AG09319 (cell line): Measurements from ENCODE around the gene PNCK.
"Not testable (repeated sequence)": the region's sequence is repeated elsewhere in the genome, so short reads cannot be mapped to it uniquely, and the experiment has no call there.

ENCODE experiments used
- DNase-seq: peaks from one replicate; pipeline ENCODE4 v3.0.0-alpha.2; 2010; ENCODE audit warnings: low read depth; ENCODE audit errors: extremely low read depth
- TF ChIP-seq, protein P1 (sequence below): IDR thresholded peaks from 2 replicates; pipeline ENCODE4 v1.5.1; 2011; ENCODE audit warnings: low read depth, mild to moderate bottlenecking, inconsistent platforms, low read length, moderate library complexity

The PNCK gene

DNA sequence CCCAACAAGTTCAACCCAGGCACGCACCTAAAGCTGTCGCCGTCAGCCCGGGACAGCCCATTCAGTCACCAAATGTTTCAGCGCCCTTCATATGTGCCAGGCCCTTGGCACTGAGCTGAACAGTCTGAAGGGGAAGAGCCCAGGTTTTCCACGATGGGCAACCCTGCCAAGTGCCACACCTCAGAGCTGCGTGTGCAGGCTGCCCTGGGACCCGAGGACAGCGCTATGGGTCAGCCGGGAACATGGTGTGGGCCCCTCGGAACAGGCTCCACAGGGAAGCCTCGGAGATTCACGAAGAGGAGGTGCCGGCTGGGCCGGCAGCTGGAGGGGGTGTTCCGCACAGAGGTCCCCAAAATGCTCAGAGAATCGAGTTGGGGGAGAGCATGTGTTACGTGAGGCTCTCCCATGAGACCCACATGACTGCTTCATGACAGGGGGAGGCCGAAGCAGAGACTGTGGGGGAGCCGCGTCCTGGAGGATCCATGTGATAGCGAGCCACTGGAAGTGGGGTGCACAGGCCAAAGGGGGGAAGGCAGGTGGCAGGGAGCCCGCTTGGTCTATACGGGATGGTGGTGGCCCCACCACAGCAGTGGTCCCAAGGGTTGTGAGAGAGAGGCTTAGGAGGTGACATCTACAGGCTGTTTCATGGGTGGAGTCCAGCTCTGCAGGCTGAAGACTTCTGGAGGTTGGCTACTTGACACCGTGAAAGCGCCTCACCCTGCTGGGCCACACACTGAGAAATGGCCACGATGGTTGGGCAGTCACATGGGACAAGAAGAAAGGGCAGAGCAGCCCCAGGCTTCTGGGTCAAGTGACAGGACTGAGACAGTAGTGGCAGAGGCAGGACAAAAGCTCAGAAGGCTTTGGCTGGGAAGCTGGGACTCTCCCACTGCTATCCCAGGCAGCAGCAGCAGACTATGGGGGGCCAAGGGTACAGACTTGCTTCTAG is 36.4 kb upstream of the PNCK start:
- DNase-seq, result no peak
- TF ChIP-seq, protein P1, sequence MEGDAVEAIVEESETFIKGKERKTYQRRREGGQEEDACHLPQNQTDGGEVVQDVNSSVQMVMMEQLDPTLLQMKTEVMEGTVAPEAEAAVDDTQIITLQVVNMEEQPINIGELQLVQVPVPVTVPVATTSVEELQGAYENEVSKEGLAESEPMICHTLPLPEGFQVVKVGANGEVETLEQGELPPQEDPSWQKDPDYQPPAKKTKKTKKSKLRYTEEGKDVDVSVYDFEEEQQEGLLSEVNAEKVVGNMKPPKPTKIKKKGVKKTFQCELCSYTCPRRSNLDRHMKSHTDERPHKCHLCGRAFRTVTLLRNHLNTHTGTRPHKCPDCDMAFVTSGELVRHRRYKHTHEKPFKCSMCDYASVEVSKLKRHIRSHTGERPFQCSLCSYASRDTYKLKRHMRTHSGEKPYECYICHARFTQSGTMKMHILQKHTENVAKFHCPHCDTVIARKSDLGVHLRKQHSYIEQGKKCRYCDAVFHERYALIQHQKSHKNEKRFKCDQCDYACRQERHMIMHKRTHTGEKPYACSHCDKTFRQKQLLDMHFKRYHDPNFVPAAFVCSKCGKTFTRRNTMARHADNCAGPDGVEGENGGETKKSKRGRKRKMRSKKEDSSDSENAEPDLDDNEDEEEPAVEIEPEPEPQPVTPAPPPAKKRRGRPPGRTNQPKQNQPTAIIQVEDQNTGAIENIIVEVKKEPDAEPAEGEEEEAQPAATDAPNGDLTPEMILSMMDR, result no peak

DNA sequence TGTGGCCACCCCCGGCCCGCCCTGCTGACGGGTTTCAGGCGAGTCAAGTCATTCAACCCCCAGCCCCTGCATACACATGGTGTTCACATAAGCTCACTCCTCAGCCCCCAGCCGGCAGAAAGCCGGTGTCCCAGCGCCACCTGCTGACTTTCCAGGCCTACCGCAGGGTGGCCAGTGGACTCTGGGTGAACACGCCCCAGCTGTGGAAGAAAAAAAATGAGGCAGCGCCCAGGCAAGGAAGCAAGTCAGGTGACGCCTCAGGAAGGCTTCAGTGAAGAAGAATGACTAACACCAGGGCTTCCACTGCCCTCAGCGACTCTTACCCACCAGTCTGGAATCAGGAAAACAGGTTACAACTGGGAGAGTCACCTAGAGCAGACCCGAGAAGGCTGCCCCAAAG is 34.8 kb upstream of the PNCK start:
- no peak for DNase-seq
- TF ChIP-seq, protein P1, result peak; percentile 70

DNA sequence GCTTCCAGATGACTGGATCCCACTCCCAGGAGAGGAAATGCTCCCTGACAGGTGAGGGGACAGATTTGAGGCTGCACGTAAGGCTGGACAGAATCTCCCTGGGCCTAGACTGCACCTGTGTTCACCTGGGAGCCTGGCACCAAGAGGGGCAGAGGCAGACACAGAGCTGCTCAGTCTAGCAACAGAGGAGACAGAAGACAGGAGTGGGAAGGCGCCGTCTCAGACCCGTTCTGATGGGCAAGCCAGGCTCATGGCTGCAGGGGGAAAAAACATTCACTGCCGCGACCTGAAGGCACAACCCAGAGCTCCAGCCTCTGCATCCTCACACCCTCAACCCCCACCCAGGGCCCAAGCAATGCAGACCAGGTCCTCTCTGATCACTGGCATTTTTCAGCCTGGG is 33.8 kb upstream of the PNCK start:
- no peak for DNase-seq
- TF ChIP-seq, protein P1, result no peak

DNA sequence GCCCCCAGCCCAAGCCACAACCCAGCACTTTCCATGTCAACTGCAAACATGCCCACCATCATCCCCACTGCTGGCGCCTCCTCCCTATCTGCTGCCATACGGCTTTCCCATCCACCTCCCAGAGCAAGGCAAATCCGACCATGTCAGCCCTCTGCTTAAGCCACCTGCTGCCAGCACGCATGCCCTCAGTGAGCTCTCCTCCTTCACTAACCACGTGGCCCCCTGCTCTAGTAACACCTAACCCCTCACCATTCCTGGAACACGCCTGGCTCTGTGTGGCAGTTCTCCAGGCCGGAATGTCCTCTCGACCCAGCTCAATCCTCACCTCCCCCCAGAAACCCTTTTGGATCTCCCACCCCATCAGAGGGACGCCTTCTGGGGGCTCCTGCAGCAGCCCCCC is 33.2 kb upstream of the PNCK start:
- TF ChIP-seq, protein P1, result no peak
- no peak for DNase-seq

DNA sequence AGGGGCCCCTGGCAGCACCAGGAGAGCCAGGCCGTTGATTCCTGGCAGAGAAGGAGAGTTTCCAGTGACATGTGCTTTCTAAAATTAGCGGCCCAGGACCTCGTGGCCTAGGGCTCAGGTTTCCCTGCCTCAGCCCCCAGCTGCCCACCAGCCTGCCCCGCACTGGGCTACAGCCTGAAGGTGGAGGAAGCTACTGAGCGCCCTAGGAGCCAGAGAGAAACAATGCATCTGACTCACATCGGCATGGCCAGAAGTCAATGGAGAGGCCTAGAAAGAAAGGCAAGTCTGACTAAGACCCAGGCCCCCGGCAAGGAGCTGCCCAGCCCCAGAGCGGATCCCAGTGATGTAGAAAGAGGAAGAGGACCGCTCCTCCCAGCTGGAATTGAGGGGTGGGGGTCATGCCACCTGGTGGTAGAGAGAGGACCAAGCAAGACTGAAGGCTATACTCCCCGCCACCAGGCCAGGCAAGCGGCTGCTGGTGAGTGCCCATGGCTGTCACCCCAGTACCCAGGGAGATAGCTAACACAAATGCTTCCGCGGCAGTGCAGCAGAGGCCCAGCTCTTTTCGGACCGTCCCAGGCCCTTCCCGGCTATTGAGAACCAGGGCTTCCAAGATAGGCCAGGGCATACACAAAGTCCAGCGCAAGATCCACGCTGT is 31.9 kb upstream of the PNCK start:
- not testable (repeated sequence) for DNase-seq

DNA sequence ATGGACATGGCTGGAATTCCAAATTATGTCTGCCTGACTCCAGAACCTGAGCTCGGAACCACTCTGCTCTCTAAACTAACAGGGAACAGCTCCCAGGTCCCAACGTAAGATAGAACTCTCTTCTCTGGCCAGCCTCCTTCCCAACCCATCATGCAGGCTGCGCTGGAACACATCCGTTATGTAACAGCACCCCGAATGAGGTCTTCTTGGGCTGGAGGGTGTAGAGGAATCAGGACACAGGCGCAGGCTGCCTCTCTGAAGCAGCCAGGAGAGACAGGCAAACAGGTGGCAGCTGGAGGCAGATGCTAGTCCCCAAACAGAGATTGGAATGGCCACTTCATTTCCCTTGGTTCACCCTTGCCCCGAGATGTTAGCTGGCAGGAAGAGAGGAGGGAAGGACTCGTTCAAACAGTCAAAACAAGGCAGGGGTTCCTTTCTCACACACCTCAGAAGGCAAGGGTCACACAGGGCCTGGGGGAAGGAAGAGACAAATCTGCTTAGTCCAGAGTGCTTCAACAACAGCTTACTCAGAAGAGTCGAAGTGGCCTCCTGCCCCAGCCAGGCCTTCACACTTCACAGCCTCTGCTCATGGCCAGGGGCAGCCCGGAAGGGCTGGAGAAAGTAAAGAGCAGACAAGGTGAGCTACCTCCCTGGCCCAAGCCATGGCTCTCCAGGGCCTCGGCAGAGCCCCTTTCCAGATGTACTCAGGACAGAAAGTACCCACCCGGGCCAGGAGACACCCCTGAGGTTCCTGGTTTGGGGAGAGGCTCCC is 31.2 kb upstream of the PNCK start:
- not testable (repeated sequence) for DNase-seq

DNA sequence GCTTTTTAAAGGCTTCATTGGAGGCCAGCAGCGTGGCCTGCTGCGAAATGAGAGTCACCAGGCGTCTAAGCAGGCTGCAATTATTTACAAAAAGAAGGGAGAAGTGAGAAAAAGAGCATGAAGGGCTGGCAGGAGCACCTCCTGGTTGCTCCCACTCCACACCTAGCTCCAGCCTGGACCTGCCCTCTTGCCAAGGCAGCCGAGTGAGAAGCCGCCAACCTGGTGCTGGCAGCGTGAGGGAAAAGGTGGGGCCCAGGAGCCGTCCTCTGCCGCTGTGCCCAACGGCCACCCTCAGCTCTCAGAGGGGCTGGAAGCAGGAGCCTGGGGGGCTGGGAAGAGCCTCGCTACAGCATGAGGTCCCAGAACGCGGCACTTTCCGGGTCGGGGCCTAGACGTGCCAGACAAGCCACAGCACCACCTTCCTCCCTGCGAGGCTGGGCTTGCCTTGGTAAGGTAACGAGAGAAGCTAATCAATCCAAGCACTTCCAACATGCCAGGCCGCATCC is 30.5 kb upstream of the PNCK start:
- no peak for DNase-seq
- TF ChIP-seq, protein P1, result no peak

DNA sequence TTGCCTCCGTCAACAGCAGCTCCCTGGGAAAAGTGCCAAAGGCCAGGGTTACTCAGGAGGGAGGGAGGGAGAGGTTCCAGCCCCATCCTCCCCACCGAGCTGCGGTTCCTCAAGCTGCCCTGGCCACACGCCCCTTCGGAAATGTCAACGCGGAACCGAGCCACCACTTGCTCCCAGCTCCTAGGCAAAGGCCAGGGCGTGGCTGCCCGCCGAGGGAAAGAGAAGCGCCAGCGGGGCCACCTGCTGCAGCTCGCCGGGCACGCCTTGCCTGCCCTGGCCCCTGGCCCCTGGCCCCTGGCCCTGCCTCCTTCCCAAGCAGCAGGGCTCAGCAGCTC is 29.4 kb upstream of the PNCK start:
- TF ChIP-seq, protein P1, result no peak
- no peak for DNase-seq
